ENCODE measurements around the gene CCNB1IP1.

GRCh38 chr14:20375471-20375870, 42.4 kb upstream of the CCNB1IP1 start:
- TF ChIP-seq CTCF (conservative IDR thresholded peaks at IDR 0.05; ENCODE audit: low read length), result no peak
- no peak for TF ChIP-seq EZH2phosphoT487 (IDR thresholded peaks at IDR 0.05; ENCODE audit: borderline replicate concordance)

Data from Loucy (cell line).